Stimulated activated naive CD8-positive, alpha-beta T cell treated with anti-CD3 and anti-CD28 coated beads, Interleukin-15, Interleukin-2, amounts not matched to agents 100 U/mL and 50 U/mL, for 24 hours (primary cell): ENCODE measurements around the gene MAMDC4.
"Not testable (repeated sequence)": the region's sequence is repeated elsewhere in the genome, so short reads cannot be mapped to it uniquely, and the experiment has no call there.

ENCODE experiments used
- ATAC-seq: fragments of 150-1000 bp; cut with Tn5 transposase; one replicate; pipeline ENCODE4 v1.10.0; 2021
- DNase-seq: peaks from one replicate; pipeline ENCODE4 v3.0.0; 2021

The MAMDC4 gene

GRCh38 chr9:136825295-136826187, 26.6 kb upstream of the MAMDC4 start:
- DNase-seq (no peak), ATAC-seq (no peak)

GRCh38 chr9:136826188-136826541, 26.0 kb upstream of the MAMDC4 start:
- ATAC-seq (no peak), DNase-seq (no peak)

GRCh38 chr9:136826703-136827582, 25.2 kb upstream of the MAMDC4 start:
- ATAC-seq: no peak
- DNase-seq: no peak

GRCh38 chr9:136827794-136828473, 24.2 kb upstream of the MAMDC4 start:
- no peak for ATAC-seq

GRCh38 chr9:136828474-136829140, 23.5 kb upstream of the MAMDC4 start:
- ATAC-seq: no peak
- no peak for DNase-seq

More at GRCh38 chr9:136827794-136828473, 24.2 kb upstream of the MAMDC4 start:
- DNase-seq: no peak

- DNase-seq (no peak), ATAC-seq (no peak)
Observed at GRCh38 chr9:136829412-136829811, 22.7 kb upstream of the MAMDC4 start.

GRCh38 chr9:136829981-136830885, 21.9 kb upstream of the MAMDC4 start:
- ATAC-seq (no peak), DNase-seq (no peak)

GRCh38 chr9:136831002-136831719, 21.0 kb upstream of the MAMDC4 start:
- ATAC-seq: no peak
- DNase-seq: no peak

GRCh38 chr9:136831720-136832104, 20.4 kb upstream of the MAMDC4 start:
- ATAC-seq (no peak), DNase-seq (no peak)

GRCh38 chr9:136832581-136832980, 19.6 kb upstream of the MAMDC4 start:
- DNase-seq: no peak

GRCh38 chr9:136833381-136834048, 18.6 kb upstream of the MAMDC4 start:
- not testable (repeated sequence) for DNase-seq, ATAC-seq

More at GRCh38 chr9:136832581-136832980, 19.6 kb upstream of the MAMDC4 start:
- ATAC-seq: no peak

GRCh38 chr9:136835162-136835931, 16.8 kb upstream of the MAMDC4 start:
- ATAC-seq (no peak), DNase-seq (no peak)

- ATAC-seq (no peak), DNase-seq (no peak)
Observed at GRCh38 chr9:136835932-136836904, 15.9 kb upstream of the MAMDC4 start.

- DNase-seq (no peak), ATAC-seq (no peak)
Observed at GRCh38 chr9:136837146-136837855, 14.8 kb upstream of the MAMDC4 start.

GRCh38 chr9:136837856-136838277, 14.3 kb upstream of the MAMDC4 start:
- DNase-seq, ATAC-seq: not testable (repeated sequence)

- ATAC-seq (no peak), DNase-seq (no peak)
Observed at GRCh38 chr9:136838314-136839228, 13.6 kb upstream of the MAMDC4 start.
